ENCODE data around the gene PAFAH2.

- TF ChIP-seq CTCF (IDR thresholded peaks at IDR 0.05) (no peak), POLR2A (IDR thresholded peaks at IDR 0.05) (no peak)
Observed at GRCh38 chr1:25993197-25993951, 4.5 kb downstream of the PAFAH2 start.
